Keratinocyte (primary cell): ENCODE results near the gene CEACAM20. TPM values are rescaled to one million over a fixed set of nuclear protein-coding genes. Genes with fewer than 3 reads are reported as not detected.

Experiments used
- DNase-seq: peaks from one replicate; pipeline ENCODE4 v3.0.0-alpha.2; 2011; ENCODE audit warnings: low read depth, missing footprints, low spot score
- FAIRE-seq: peaks from 2 replicates; lab custom pipeline; 2011; peaks lifted over from hg19 to GRCh38; lab: Jason Lieb, UNC
- H2AFZ ChIP-seq: 2 replicates; pipeline ENCODE4 v1.6.0; 2012; ENCODE audit warnings: low read length, control low read depth, inconsistent platforms; ENCODE audit not compliant: control insufficient read depth
- H3K27ac ChIP-seq: 2 replicates; pipeline ENCODE4 v1.5.1; 2011; ENCODE audit warnings: low read length; ENCODE audit not compliant: control insufficient read depth, insufficient read depth
- H3K27me3 ChIP-seq: 3 replicates; pipeline ENCODE4 v1.6.0; 2011; ENCODE audit warnings: low read length; ENCODE audit not compliant: control insufficient read depth, insufficient read depth; ENCODE audit errors: extremely low read depth
- H3K36me3 ChIP-seq, 2 experiments: 2 replicates in 1 of 2; 3 replicates in 1 of 2; pipeline ENCODE4 v1.5.1; 2011; ENCODE audit warnings: low read length in 2 of 2, mild to moderate bottlenecking in 1 of 2; ENCODE audit not compliant: control insufficient read depth in 2 of 2, insufficient read depth in 2 of 2; ENCODE audit errors: extremely low read depth in 1 of 2
- H3K4me1 ChIP-seq: 3 replicates; pipeline ENCODE4 v1.5.1; 2011; ENCODE audit warnings: low read length; ENCODE audit not compliant: control insufficient read depth, insufficient read depth; ENCODE audit errors: extremely low read depth
- H3K4me2 ChIP-seq: 3 replicates; pipeline ENCODE4 v1.6.0; 2011; ENCODE audit warnings: low read depth, low read length; ENCODE audit not compliant: control insufficient read depth, insufficient read depth; ENCODE audit errors: extremely low read depth
- H3K4me3 ChIP-seq, 3 experiments: fragments of 200-600 bp in 1 of 3; sonication (generic) in 1 of 3; 2 replicates in 2 of 3; 3 replicates in 1 of 3; pipeline ENCODE4 v1.5.1; 2011 to 2016; ENCODE audit warnings: low read length in 3 of 3, mild to moderate bottlenecking in 3 of 3, control low read depth in 2 of 3, inconsistent platforms in 1 of 3, low read depth in 1 of 3, mixed read lengths in 1 of 3, mixed run types in 1 of 3, moderate library complexity in 1 of 3; ENCODE audit not compliant: control insufficient read depth in 2 of 3, insufficient read depth in 2 of 3; ENCODE audit errors: extremely low read depth in 1 of 3
- H3K79me2 ChIP-seq: 2 replicates; pipeline ENCODE4 v1.6.0; 2012; ENCODE audit warnings: low read length; ENCODE audit not compliant: control insufficient read depth, insufficient read depth
- H3K9ac ChIP-seq: 3 replicates; pipeline ENCODE4 v1.6.0; 2011; ENCODE audit warnings: low read length; ENCODE audit not compliant: control insufficient read depth, insufficient read depth; ENCODE audit errors: extremely low read depth
- H3K9me1 ChIP-seq: 3 replicates; pipeline ENCODE4 v1.6.0; 2011; ENCODE audit warnings: low read length; ENCODE audit not compliant: control insufficient read depth, insufficient read depth; ENCODE audit errors: extremely low read depth
- H3K9me3 ChIP-seq: 2 replicates; pipeline ENCODE4 v1.5.1; 2012; ENCODE audit warnings: low read depth, low read length; ENCODE audit not compliant: control insufficient read depth
- H4K20me1 ChIP-seq: 3 replicates; pipeline ENCODE4 v1.6.0; 2011; ENCODE audit warnings: low read length; ENCODE audit not compliant: control insufficient read depth, insufficient read depth; ENCODE audit errors: extremely low read depth
- CTCF ChIP-seq, 3 experiments: IDR thresholded peaks in 1 of 3; conservative IDR thresholded peaks in 1 of 3; optimal IDR thresholded peaks in 1 of 3; 2 replicates in 2 of 3; 3 replicates in 1 of 3; pipeline versions ENCODE3 to v1.5.1; 2011; ENCODE audit warnings: low read length in 3 of 3, mild to moderate bottlenecking in 3 of 3, moderate library complexity in 2 of 3, control low read depth in 1 of 3, inconsistent platforms in 1 of 3; ENCODE audit not compliant: insufficient read depth in 2 of 3; ENCODE audit errors: extremely low read depth in 1 of 3
- EZH2 ChIP-seq: IDR thresholded peaks from one replicate; pipeline ENCODE4 v1.6.1; 2012; ENCODE audit warnings: inconsistent platforms, mild to moderate bottlenecking, low read length, moderate library complexity
- dilution Hi-C: fragments of 300-500 bp; cut with MboI; formaldehyde crosslinking; loops from one replicate; pipeline ENCODE4 v1.7.0; 2020; ENCODE audit warnings: low sequenced_read_pairs; ENCODE audit not compliant: extremely low pct_ligation_motif_present
- polyA plus RNA-seq, 5 experiments: library from polyadenylated mRNA; depleted of rRNA in 3 of 5; stranded (reverse) in 3 of 5; stranded (forward) in 1 of 5; unstranded in 1 of 5; fragments of >200 nt; gene quantifications; 1 replicate in 1 of 5; 2 replicates in 3 of 5; 3 replicates in 1 of 5; pipeline versions ENCODE4 v1.2.1 to v1.2.3, GENCODE V29; 2011 to 2012; ENCODE audit warnings: missing spikeins in 2 of 5, low read depth in 1 of 5, low replicate concordance in 1 of 5

Gene CEACAM20
- polyA plus RNA-seq, 1 donor (not counting 4 experiments of a cell fraction or from before 2014, with no cell fraction given) = not detected

- FAIRE-seq (no peak), DNase-seq (no peak)
- H3K9me1 ChIP-seq = no peaks in the 10 kb centered on the region
- H3K79me2 ChIP-seq = no peaks in the 10 kb centered on the region
- H3K4me2 ChIP-seq = no peak overlapping the region
- no peaks in the 10 kb centered on the region for H3K9me3 ChIP-seq
- H2AFZ ChIP-seq = no peak overlapping the region
- H3K36me3 ChIP-seq = no peaks in the 10 kb centered on the region
- H3K4me1 ChIP-seq = no peaks in the 10 kb centered on the region
- no peak overlapping the region for H3K27ac ChIP-seq
- TF ChIP-seq CTCF (optimal IDR thresholded peaks at IDR 0.05 in 1 of 3, IDR thresholded peaks at IDR 0.05 in 1 of 3, conservative IDR thresholded peaks at IDR 0.05 in 1 of 3; ENCODE audit: extremely low read depth in 1 of 3, insufficient read depth in 2 of 3, low read length in 3 of 3) = no peak
- TF ChIP-seq EZH2 = no peak
- no peak overlapping the region for H3K9ac ChIP-seq
- no peak overlapping the region for H3K4me3 ChIP-seq
- peaks cover 5% of the 10 kb centered on the region for H3K27me3 ChIP-seq
- dilution Hi-C loops = no loop called here
- H4K20me1 ChIP-seq = no peaks in the 10 kb centered on the region
Observed at GRCh38 chr19:44574186-44574950, 44.9 kb upstream of the CEACAM20 start.

- no peak overlapping the region for H3K4me2 ChIP-seq
- TF ChIP-seq CTCF (optimal IDR thresholded peaks at IDR 0.05 in 1 of 3, IDR thresholded peaks at IDR 0.05 in 1 of 3, conservative IDR thresholded peaks at IDR 0.05 in 1 of 3; ENCODE audit: extremely low read depth in 1 of 3, insufficient read depth in 2 of 3, low read length in 3 of 3) = no peak
- no peak for TF ChIP-seq EZH2
- no peaks in the 10 kb centered on the region for H3K9me3 ChIP-seq
- peaks cover 5% of the 10 kb centered on the region for H3K27me3 ChIP-seq
- dilution Hi-C loops = no loop called here
- no peak overlapping the region for H3K9ac ChIP-seq
- no peak overlapping the region for H3K4me3 ChIP-seq
- H2AFZ ChIP-seq = no peak overlapping the region
- no peaks in the 10 kb centered on the region for H3K4me1 ChIP-seq
- H3K36me3 ChIP-seq = no peaks in the 10 kb centered on the region
- H4K20me1 ChIP-seq = no peaks in the 10 kb centered on the region
- DNase-seq = no peak
- FAIRE-seq = no peak
- H3K9me1 ChIP-seq = no peaks in the 10 kb centered on the region
- no peak overlapping the region for H3K27ac ChIP-seq
- H3K79me2 ChIP-seq = no peaks in the 10 kb centered on the region
Observed at GRCh38 chr19:44573627-44574026, 44.2 kb upstream of the CEACAM20 start.
